Neural cell (in vitro differentiated cells): ENCODE measurements around the gene CLTCL1. TPM values are rescaled to one million over a fixed set of nuclear protein-coding genes. Genes with fewer than 3 reads are reported as not detected.
A peak's percentile ranks its signal among the peaks of the same experiment; 100 is the strongest.

Source experiments
- H2AFZ ChIP-seq: fragments of 200-600, 300-800 bp; sonication (generic), shearing (Covaris generic); 2 replicates; pipeline ENCODE4 v1.6.0; 2014; ENCODE audit warnings: low read depth, mild to moderate bottlenecking, antibody characterized with exemption, low read length, moderate library complexity
- H3F3A ChIP-seq: fragments of 200-600 bp; shearing (Covaris generic); 2 replicates; pipeline ENCODE4 v1.6.1; 2016; ENCODE audit warnings: mild to moderate bottlenecking, moderate library complexity, mixed read lengths, antibody characterized with exemption, low read length; ENCODE audit not compliant: insufficient read depth, poor library complexity, severe bottlenecking
- H3K27ac ChIP-seq: fragments of 200-600, 300-800 bp; sonication (generic), shearing (Covaris generic); 2 replicates; pipeline ENCODE4 v1.5.1; 2014; ENCODE audit warnings: mild to moderate bottlenecking, low read length, moderate library complexity
- H3K27me3 ChIP-seq: fragments of 300-800, 200-600 bp; sonication (generic), shearing (Covaris generic); 2 replicates; pipeline ENCODE4 v1.6.0; 2014; ENCODE audit warnings: mild to moderate bottlenecking, low read depth, low read length, moderate library complexity; ENCODE audit not compliant: insufficient read depth
- H3K36me3 ChIP-seq: fragments of 300-800, 200-600 bp; sonication (generic), shearing (Covaris generic); 2 replicates; pipeline ENCODE4 v1.5.1; 2014; ENCODE audit warnings: mild to moderate bottlenecking, antibody characterized with exemption, low read length, moderate library complexity; ENCODE audit not compliant: insufficient read depth
- H3K4me2 ChIP-seq: fragments of 300-800, 200-600 bp; sonication (generic), shearing (Covaris generic); 2 replicates; pipeline ENCODE4 v1.6.0; 2014; ENCODE audit warnings: mild to moderate bottlenecking, low read length
- H3K4me3 ChIP-seq: fragments of 300-800, 200-600 bp; sonication (generic), shearing (Covaris generic); 2 replicates; pipeline ENCODE4 v1.5.1; 2014; ENCODE audit warnings: mild to moderate bottlenecking, low read length, moderate library complexity
- H3K79me2 ChIP-seq: fragments of 200-600 bp; shearing (Covaris generic); replicated peaks from 2 replicates; pipeline ENCODE4 v1.6.0; 2014; ENCODE audit warnings: mild to moderate bottlenecking, low read length, moderate library complexity; ENCODE audit not compliant: insufficient read depth
- H3K9ac ChIP-seq: fragments of 300-800, 200-600 bp; sonication (generic), shearing (Covaris generic); 2 replicates; pipeline ENCODE4 v1.6.1; 2016; ENCODE audit warnings: mild to moderate bottlenecking, low read length, mixed read lengths
- H3K9me2 ChIP-seq: fragments of 200-600 bp; shearing (Covaris generic); 2 replicates; pipeline ENCODE4 v1.6.1; 2016; ENCODE audit warnings: mild to moderate bottlenecking, low read length, mixed read lengths; ENCODE audit not compliant: insufficient read depth
- H3K9me3 ChIP-seq: fragments of 200-600, 300-800 bp; sonication (generic), shearing (Covaris generic); 2 replicates; pipeline ENCODE4 v1.6.1; 2016; ENCODE audit warnings: mild to moderate bottlenecking, mixed run types, low read length, moderate library complexity, mixed read lengths
- H4K20me1 ChIP-seq: fragments of 200-600 bp; shearing (Covaris generic); 2 replicates; pipeline ENCODE4 v1.6.1; 2016; ENCODE audit warnings: mild to moderate bottlenecking, mixed run types; ENCODE audit not compliant: insufficient read depth
- CTCF ChIP-seq: fragments of 450-650 bp; IDR thresholded peaks from 2 replicates; pipeline ENCODE4 v1.5.1; 2014; ENCODE audit warnings: antibody characterized with exemption, mild to moderate bottlenecking, moderate library complexity; ENCODE audit not compliant: poor library complexity, severe bottlenecking
- EP300 ChIP-seq: fragments of 450-650 bp; conservative IDR thresholded peaks from 2 replicates; pipeline ENCODE4 v1.6.1; 2014; ENCODE audit warnings: antibody characterized with exemption, mild to moderate bottlenecking, moderate library complexity; ENCODE audit not compliant: poor library complexity, severe bottlenecking
- EZH2 ChIP-seq: fragments of 200-600, 300-800 bp; shearing (Covaris generic), sonication (generic); IDR thresholded peaks from 2 replicates; pipeline ENCODE4 v1.6.1; 2014; ENCODE audit warnings: antibody characterized with exemption, low read length, borderline replicate concordance, mild to moderate bottlenecking; ENCODE audit not compliant: insufficient read depth, poor library complexity, severe bottlenecking
- MXI1 ChIP-seq: fragments of 450-650 bp; conservative IDR thresholded peaks from 2 replicates; pipeline ENCODE4 v1.6.1; 2014; ENCODE audit warnings: antibody characterized with exemption, mild to moderate bottlenecking; ENCODE audit not compliant: poor library complexity, severe bottlenecking
- POLR2AphosphoS5 ChIP-seq: IDR thresholded peaks from 2 replicates; pipeline ENCODE4 v1.6.1; 2012
- RAD21 ChIP-seq: fragments of 450-650 bp; conservative IDR thresholded peaks from 2 replicates; pipeline ENCODE4 v1.6.1; 2014; ENCODE audit warnings: antibody characterized with exemption, mild to moderate bottlenecking, moderate library complexity
- REST ChIP-seq: IDR thresholded peaks from 2 replicates; pipeline ENCODE4 v1.6.1; 2012; ENCODE audit warnings: borderline replicate concordance
- SMC3 ChIP-seq: fragments of 450-650 bp; conservative IDR thresholded peaks from 2 replicates; pipeline ENCODE4 v1.6.1; 2014; ENCODE audit warnings: antibody characterized with exemption, mild to moderate bottlenecking, moderate library complexity; ENCODE audit not compliant: poor library complexity
- TAF1 ChIP-seq: IDR thresholded peaks from 2 replicates; pipeline ENCODE4 v1.6.1; 2012; ENCODE audit warnings: low read depth
- polyA plus RNA-seq: library from polyadenylated mRNA; depleted of rRNA; stranded (reverse); fragments of >200 nt; gene quantifications from 2 replicates; pipeline ENCODE4 v1.2.3, GENCODE V29; 2014

CLTCL1 gene
- polyA plus RNA-seq, 1 donor from 2014 or later, result 7.8 TPM

GRCh38 chr22:19174106-19175025 is 117.2 kb downstream of the CLTCL1 start:
- Histone ChIP-seq H3K9ac (no peak overlapping the region), H4K20me1 (no peaks in the 10 kb centered on the region), H3K27me3 (peaks cover 9% of the 10 kb centered on the region), H2AFZ (no peak overlapping the region), H3K4me2 (no peak overlapping the region), H3K9me2 (no peaks in the 10 kb centered on the region), H3K36me3 (no peaks in the 10 kb centered on the region), H3K9me3 (no peaks in the 10 kb centered on the region), H3K79me2 (peaks cover 13% of the 10 kb centered on the region), H3K4me3 (no peak overlapping the region), H3K27ac (no peak overlapping the region), H3F3A (no peaks in the 10 kb centered on the region)
- no peak for TF ChIP-seq EP300
- TF ChIP-seq EZH2, result no peak
- no peak for TF ChIP-seq MXI1
- no peak for TF ChIP-seq SMC3
- TF ChIP-seq CTCF, result no peak
- no peak for TF ChIP-seq REST
- no peak for TF ChIP-seq TAF1
- no peak for TF ChIP-seq RAD21
- TF ChIP-seq POLR2AphosphoS5, result no peak

- H3K4me2 ChIP-seq, result no peak overlapping the region
- H3K9ac ChIP-seq, result no peak overlapping the region
- H3K4me3 ChIP-seq, result peak overlapping the region; percentile 99
- no peak overlapping the region for H2AFZ ChIP-seq
- H3F3A ChIP-seq, result no peaks in the 10 kb centered on the region
- H4K20me1 ChIP-seq, result no peaks in the 10 kb centered on the region
- no peaks in the 10 kb centered on the region for H3K36me3 ChIP-seq
- no peak overlapping the region for H3K27ac ChIP-seq
- H3K79me2 ChIP-seq, result peaks cover 13% of the 10 kb centered on the region
- H3K27me3 ChIP-seq, result peaks cover 19% of the 10 kb centered on the region
- TF ChIP-seq REST, result no peak
- no peak for TF ChIP-seq TAF1
- no peak for TF ChIP-seq MXI1
- no peak for TF ChIP-seq RAD21
- TF ChIP-seq SMC3, result no peak
- H3K9me2 ChIP-seq, result no peaks in the 10 kb centered on the region
- no peaks in the 10 kb centered on the region for H3K9me3 ChIP-seq
Observed at GRCh38 chr22:19173047-19174035, 118.2 kb downstream of the CLTCL1 start.
